Transverse colon (tissue), 4 donors: ENCODE data around the gene LMF1. TPM values are rescaled to one million over a fixed set of nuclear protein-coding genes. Genes with fewer than 3 reads are reported as not detected.

Source experiments
- DNase-seq: peaks from one replicate; pipeline ENCODE4 v3.0.0-alpha.2; 2019
- H3K27ac ChIP-seq, 4 donors: fragments of 200-600 bp; sonication (generic); 2 replicates each; pipeline ENCODE4 v1.5.1; 2016 to 2018; ENCODE audit warnings: inconsistent platforms in 4 of 4
- H3K27me3 ChIP-seq: fragments of 200-600 bp; sonication (generic); 2 replicates; pipeline ENCODE4 v1.5.1; 2017; ENCODE audit warnings: inconsistent platforms
- H3K36me3 ChIP-seq, 4 donors: fragments of 200-600 bp; sonication (generic); 2 replicates each; pipeline ENCODE4 v1.5.1; 2017 to 2019; ENCODE audit warnings: inconsistent platforms in 4 of 4
- H3K4me1 ChIP-seq, 4 donors: fragments of 200-600 bp; sonication (generic); 2 replicates each; pipeline ENCODE4 v1.5.1; 2017 to 2020; ENCODE audit warnings: inconsistent platforms in 4 of 4
- H3K4me3 ChIP-seq, 4 donors: fragments of 200-600 bp; sonication (generic); 1 replicate in 1 of 4; 2 replicates in 3 of 4; pipeline versions ENCODE4 v1.5.1 to v1.6.1; 2017 to 2019; ENCODE audit warnings: inconsistent platforms in 4 of 4
- H3K9me3 ChIP-seq, 2 donors: fragments of 200-600 bp; sonication (generic); 2 replicates each; pipeline ENCODE4 v1.5.1; 2017 to 2019; ENCODE audit warnings: inconsistent platforms in 2 of 2
- EP300 ChIP-seq: sonication (generic); formaldehyde crosslinking; IDR thresholded peaks from one replicate; pipeline ENCODE4 v1.6.1; 2017; ENCODE audit warnings: antibody characterized with exemption, low read depth
- POLR2A ChIP-seq: fragments of 450-650 bp; IDR thresholded peaks from one replicate; pipeline ENCODE4 v1.6.1; 2016; ENCODE audit warnings: antibody characterized with exemption, mild to moderate bottlenecking, moderate library complexity
- POLR2AphosphoS5 ChIP-seq, 3 donors: sonication (generic); formaldehyde crosslinking; IDR thresholded peaks; one replicate each; pipeline ENCODE4 v1.6.1; 2016; ENCODE audit warnings: antibody characterized with exemption in 3 of 3
- WGBS, 2 donors: methylation state at CpG; one replicate each; pipeline ENCODE4 v1.1.5; 2018; ENCODE audit warnings: low coverage in 1 of 2; 5-methylcytosine and 5-hydroxymethylcytosine counted together
- in situ Hi-C, 4 donors: fragments of 200-750 bp; cut with MboI; loops; one replicate each; pipeline versions ENCODE4 v1.15.0 to v1.15.1; 2017; ENCODE audit warnings: low sequenced_read_pairs in 3 of 4, low pct_ligation_motif_present in 1 of 4, low pct_unique_long_range_greater_than_20kb in 1 of 4
- intact Hi-C: fragments of 100-400 bp; cut with DNase I; formaldehyde crosslinking; loops from one replicate; pipeline ENCODE4 v1.15.1; 2023; ENCODE audit warnings: low total_unique reads
- total RNA-seq, 4 donors: library from RNA; depleted of rRNA; stranded (reverse); fragments of >200 nt; gene quantifications; one replicate each; pipeline ENCODE4 v1.1.0, GENCODE V29; 2016
- TF ChIP-seq, protein P1 (sequence below), 5 experiments: fragments of 200-600 bp in 3 of 5; fragments of 450-650 bp in 2 of 5; sonication (generic) in 3 of 5; IDR thresholded peaks; 1 replicate in 2 of 5; 2 replicates in 3 of 5; pipeline ENCODE4 v1.5.1; 2016 to 2017; ENCODE audit warnings: antibody characterized with exemption in 5 of 5, inconsistent platforms in 3 of 5, mild to moderate bottlenecking in 2 of 5, moderate library complexity in 1 of 5

The LMF1 gene
- total RNA-seq, 4 donors from 2014 or later: 15.9 to 34.8 (median 19.6) TPM

GRCh38 chr16:867421-868385, 103.1 kb downstream of the LMF1 start:
- Histone ChIP-seq H3K36me3 (no peaks in the 10 kb centered on the region), H3K4me1 (no peaks in the 10 kb centered on the region), H3K4me3 (no peak overlapping the region), H3K27ac (no peak overlapping the region), H3K9me3 (no peaks in the 10 kb centered on the region), H3K27me3 (no peaks in the 10 kb centered on the region)
- DNase-seq: no peak
- intact Hi-C loops: no loop called here
- in situ Hi-C loops: no loop called here
- 89 to 90% methylated on average over 7 to 33 of the region's 34 CpGs for WGBS, 2 donors
- TF ChIP-seq, protein P1, sequence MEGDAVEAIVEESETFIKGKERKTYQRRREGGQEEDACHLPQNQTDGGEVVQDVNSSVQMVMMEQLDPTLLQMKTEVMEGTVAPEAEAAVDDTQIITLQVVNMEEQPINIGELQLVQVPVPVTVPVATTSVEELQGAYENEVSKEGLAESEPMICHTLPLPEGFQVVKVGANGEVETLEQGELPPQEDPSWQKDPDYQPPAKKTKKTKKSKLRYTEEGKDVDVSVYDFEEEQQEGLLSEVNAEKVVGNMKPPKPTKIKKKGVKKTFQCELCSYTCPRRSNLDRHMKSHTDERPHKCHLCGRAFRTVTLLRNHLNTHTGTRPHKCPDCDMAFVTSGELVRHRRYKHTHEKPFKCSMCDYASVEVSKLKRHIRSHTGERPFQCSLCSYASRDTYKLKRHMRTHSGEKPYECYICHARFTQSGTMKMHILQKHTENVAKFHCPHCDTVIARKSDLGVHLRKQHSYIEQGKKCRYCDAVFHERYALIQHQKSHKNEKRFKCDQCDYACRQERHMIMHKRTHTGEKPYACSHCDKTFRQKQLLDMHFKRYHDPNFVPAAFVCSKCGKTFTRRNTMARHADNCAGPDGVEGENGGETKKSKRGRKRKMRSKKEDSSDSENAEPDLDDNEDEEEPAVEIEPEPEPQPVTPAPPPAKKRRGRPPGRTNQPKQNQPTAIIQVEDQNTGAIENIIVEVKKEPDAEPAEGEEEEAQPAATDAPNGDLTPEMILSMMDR (IDR thresholded peaks at IDR 0.05): no peak
- TF ChIP-seq POLR2A (no peak), EP300 (no peak), POLR2AphosphoS5 (IDR thresholded peaks at IDR 0.05) (no peak)

DNA sequence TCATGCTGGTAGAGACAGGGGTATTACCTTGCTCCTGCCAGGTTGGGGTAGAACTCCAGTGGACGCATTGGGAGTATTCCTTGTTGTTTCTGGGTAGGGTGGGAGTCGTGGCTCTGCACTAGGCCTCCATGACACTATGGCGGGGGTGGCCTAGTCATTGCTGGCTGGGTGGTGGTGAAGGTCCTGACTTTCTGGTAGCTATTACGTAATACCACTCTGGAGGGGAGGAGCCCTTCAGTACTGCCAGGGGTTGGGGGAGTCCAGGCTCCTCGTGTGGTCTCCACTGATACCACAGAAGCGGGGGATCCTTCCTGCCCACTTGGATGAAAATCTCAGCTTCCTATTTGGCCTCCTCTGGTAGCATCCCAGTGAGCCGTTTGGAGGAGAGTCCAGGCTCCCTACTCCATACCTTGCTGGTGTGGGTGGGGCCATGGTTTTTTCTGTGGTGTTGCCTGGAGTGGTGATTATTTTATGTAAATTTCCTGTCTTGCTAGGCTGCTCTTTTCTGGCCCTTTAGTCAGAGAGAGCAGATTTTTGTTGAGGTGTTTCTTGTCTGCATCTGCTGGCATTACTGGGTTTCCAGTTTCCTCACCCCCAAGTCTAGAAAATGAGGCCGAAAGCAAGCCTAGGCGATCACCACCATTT, 104.4 kb downstream of the LMF1 start:
- no peak for DNase-seq
- no peaks in the 10 kb centered on the region for H3K27me3 ChIP-seq
- no peak for TF ChIP-seq POLR2A
- TF ChIP-seq EP300: no peak
- TF ChIP-seq, protein P1 (IDR thresholded peaks at IDR 0.05): no peak
- TF ChIP-seq POLR2AphosphoS5 (IDR thresholded peaks at IDR 0.05): no peak
- no peaks in the 10 kb centered on the region for H3K4me1 ChIP-seq
- no peak overlapping the region for H3K4me3 ChIP-seq
- H3K36me3 ChIP-seq: no peaks in the 10 kb centered on the region
- intact Hi-C loops (no loop called here), in situ Hi-C loops (no loop called here)
- no peaks in the 10 kb centered on the region for H3K9me3 ChIP-seq
- 92 to 100% methylated on average over 3 to 9 of the region's 9 CpGs for WGBS, 2 donors
- H3K27ac ChIP-seq: no peak overlapping the region

DNA sequence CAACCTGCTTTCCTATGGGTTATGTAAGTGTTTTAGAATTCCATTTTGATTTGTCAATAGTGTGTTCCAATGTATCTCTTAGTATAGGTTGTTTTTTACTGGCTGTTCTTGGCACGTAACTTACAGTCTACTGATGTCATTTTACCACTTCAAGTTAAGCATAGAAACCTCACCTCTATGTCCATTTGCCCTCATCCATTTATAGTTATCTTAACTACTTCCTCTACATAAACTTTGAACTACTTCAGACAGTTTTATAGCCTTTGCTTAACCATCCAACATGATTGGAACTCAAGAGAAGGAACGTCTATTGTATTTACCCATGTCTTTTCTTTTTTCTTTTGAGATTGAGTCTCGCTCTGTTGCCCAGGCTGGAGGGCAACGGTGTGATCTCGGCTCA, 105.8 kb downstream of the LMF1 start:
- H3K27ac ChIP-seq: no peak overlapping the region
- no peak for DNase-seq
- H3K4me1 ChIP-seq: no peaks in the 10 kb centered on the region
- TF ChIP-seq POLR2AphosphoS5 (IDR thresholded peaks at IDR 0.05) (no peak), POLR2A (no peak), EP300 (no peak)
- TF ChIP-seq, protein P1 (IDR thresholded peaks at IDR 0.05): no peak
- WGBS, 2 donors: 48 to 67% methylated on average over 5 of the region's 5 CpGs
- in situ Hi-C loops (no loop called here), intact Hi-C loops (no loop called here)
- H3K27me3 ChIP-seq: no peaks in the 10 kb centered on the region
- no peaks in the 10 kb centered on the region for H3K36me3 ChIP-seq
- H3K4me3 ChIP-seq: no peak overlapping the region
- H3K9me3 ChIP-seq: no peaks in the 10 kb centered on the region

GRCh38 chr16:861446-861845, 109.3 kb downstream of the LMF1 start:
- no peak for TF ChIP-seq POLR2A
- no peak for TF ChIP-seq EP300
- TF ChIP-seq, protein P1 (IDR thresholded peaks at IDR 0.05): no peak
- no peak for TF ChIP-seq POLR2AphosphoS5 (IDR thresholded peaks at IDR 0.05)
- intact Hi-C loops (no loop called here), in situ Hi-C loops (no loop called here)
- Histone ChIP-seq H3K27me3 (no peaks in the 10 kb centered on the region), H3K4me3 (no peak overlapping the region), H3K27ac (no peak overlapping the region), H3K36me3 (no peaks in the 10 kb centered on the region), H3K4me1 (no peaks in the 10 kb centered on the region), H3K9me3 (no peaks in the 10 kb centered on the region)
- 98 to 100% methylated on average over 2 to 17 of the region's 17 CpGs for WGBS, 2 donors
- DNase-seq: no peak
